Osteoblast (primary cell): Measurements from ENCODE around the gene GYPC. TPM values are rescaled to one million over a fixed set of nuclear protein-coding genes. Genes with fewer than 3 reads are reported as not detected.
"Not testable (repeated sequence)": the region's sequence is repeated elsewhere in the genome, so short reads cannot be mapped to it uniquely, and the experiment has no call there.

Experiments used
- DNase-seq: peaks from one replicate; pipeline ENCODE4 v3.0.0; 2011; ENCODE audit warnings: low spot score, mixed read lengths; ENCODE audit not compliant: insufficient read length; ENCODE audit errors: missing footprints
- H2AFZ ChIP-seq: 2 replicates; pipeline ENCODE4 v1.6.0; 2011; ENCODE audit warnings: mild to moderate bottlenecking, low read length
- H3K27ac ChIP-seq: 2 replicates; pipeline ENCODE4 v1.5.1; 2011; ENCODE audit warnings: mild to moderate bottlenecking, low read depth, low read length, moderate library complexity
- H3K27me3 ChIP-seq: 2 replicates; pipeline ENCODE4 v1.6.0; 2012; ENCODE audit warnings: mild to moderate bottlenecking, control low read depth, inconsistent platforms, low read length, moderate library complexity; ENCODE audit not compliant: insufficient read depth
- H3K36me3 ChIP-seq: 2 replicates; pipeline ENCODE4 v1.5.1; 2011; ENCODE audit warnings: mild to moderate bottlenecking, low read length, control low read depth, moderate library complexity; ENCODE audit not compliant: insufficient read depth
- H3K4me1 ChIP-seq: 2 replicates; pipeline ENCODE4 v1.5.1; 2011; ENCODE audit warnings: mild to moderate bottlenecking, low read length, control low read depth, moderate library complexity; ENCODE audit not compliant: insufficient read depth
- H3K4me2 ChIP-seq: 2 replicates; pipeline ENCODE4 v1.6.0; 2011; ENCODE audit warnings: mild to moderate bottlenecking, low read length; ENCODE audit not compliant: insufficient read depth
- H3K4me3 ChIP-seq: fragments of 200-600 bp; sonication (generic); 3 replicates; pipeline ENCODE4 v1.5.1; 2012; ENCODE audit warnings: mild to moderate bottlenecking, low read length, inconsistent platforms; ENCODE audit not compliant: insufficient read depth
- H3K79me2 ChIP-seq: 2 replicates; pipeline ENCODE4 v1.6.0; 2012; ENCODE audit warnings: mild to moderate bottlenecking, low read length, control low read depth, inconsistent platforms; ENCODE audit not compliant: insufficient read depth
- H3K9me3 ChIP-seq: 2 replicates; pipeline ENCODE4 v1.5.1; 2011; ENCODE audit warnings: low read depth, low read length, control low read depth
- H4K20me1 ChIP-seq: 2 replicates; pipeline ENCODE4 v1.6.0; 2012; ENCODE audit warnings: mild to moderate bottlenecking, low read length, control low read depth; ENCODE audit not compliant: insufficient read depth
- CTCF ChIP-seq: IDR thresholded peaks from 2 replicates; pipeline ENCODE4 v1.5.1; 2011; ENCODE audit warnings: mild to moderate bottlenecking, low read depth, low read length, moderate library complexity; ENCODE audit errors: extremely low read depth
- total RNA-seq: library from RNA; depleted of rRNA; stranded (reverse); fragments of >200 nt; gene quantifications from 2 replicates; pipeline ENCODE4 v1.2.3, GENCODE V29; 2012

GYPC gene
- total RNA-seq, 1 donor: 101 TPM

- H3K27ac ChIP-seq: no peak overlapping the region
- no peak overlapping the region for H3K4me3 ChIP-seq
- no peak overlapping the region for H2AFZ ChIP-seq
- H3K9me3 ChIP-seq: no peaks in the 10 kb centered on the region
- no peaks in the 10 kb centered on the region for H3K36me3 ChIP-seq
- no peak for DNase-seq
- H4K20me1 ChIP-seq: no peaks in the 10 kb centered on the region
- H3K4me2 ChIP-seq: no peak overlapping the region
- no peaks in the 10 kb centered on the region for H3K27me3 ChIP-seq
- H3K79me2 ChIP-seq: no peaks in the 10 kb centered on the region
- no peaks in the 10 kb centered on the region for H3K4me1 ChIP-seq
- TF ChIP-seq CTCF: no peak
These were observed 10.7 kb upstream of the GYPC start for GRCh38 chr2:126645211-126645618.

GRCh38 chr2:126646026-126646425 lies 9.9 kb upstream of the GYPC start:
- no peak overlapping the region for H3K27ac ChIP-seq
- no peak overlapping the region for H3K4me2 ChIP-seq
- H3K4me3 ChIP-seq: no peak overlapping the region
- DNase-seq: no peak
- no peaks in the 10 kb centered on the region for H3K27me3 ChIP-seq
- H2AFZ ChIP-seq: no peak overlapping the region
- H4K20me1 ChIP-seq: no peaks in the 10 kb centered on the region
- no peaks in the 10 kb centered on the region for H3K4me1 ChIP-seq
- no peaks in the 10 kb centered on the region for H3K9me3 ChIP-seq
- TF ChIP-seq CTCF: no peak
- H3K79me2 ChIP-seq: no peaks in the 10 kb centered on the region
- H3K36me3 ChIP-seq: no peaks in the 10 kb centered on the region

DNA sequence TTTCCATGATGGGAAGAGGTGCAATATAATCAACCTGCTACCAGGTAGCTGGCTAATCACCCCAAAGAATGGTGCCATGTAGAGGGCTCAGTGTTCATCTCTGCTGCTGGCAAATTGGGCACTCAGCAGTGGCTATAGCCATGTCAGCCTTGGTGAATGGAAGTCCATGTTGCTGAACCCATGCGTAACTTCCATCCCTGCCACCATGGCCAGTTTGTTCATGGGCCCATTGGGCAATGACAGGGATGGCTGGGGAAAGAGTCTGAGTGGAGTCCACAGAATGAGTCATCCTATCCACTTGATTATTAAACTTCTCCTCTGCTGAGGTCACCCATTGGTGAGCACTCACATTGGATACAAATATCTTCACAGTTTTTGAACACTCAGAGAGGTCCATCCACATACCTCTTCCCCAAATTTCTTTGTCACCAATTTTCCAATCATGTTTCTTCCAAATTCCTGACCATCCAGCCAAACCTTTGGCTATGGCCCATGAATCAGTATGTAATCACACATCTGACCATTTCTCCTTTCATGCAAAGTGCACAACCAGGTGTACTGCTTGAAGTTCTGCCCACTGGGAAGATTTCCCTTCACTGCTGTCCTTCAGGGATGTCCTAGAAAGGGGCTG lies 8.1 kb upstream of the GYPC start:
- H3K9me3 ChIP-seq, H4K20me1 ChIP-seq, H3K27ac ChIP-seq, H2AFZ ChIP-seq, H3K36me3 ChIP-seq, DNase-seq, H3K4me2 ChIP-seq, H3K27me3 ChIP-seq, H3K4me1 ChIP-seq, H3K4me3 ChIP-seq, H3K79me2 ChIP-seq: not testable (repeated sequence)

GRCh38 chr2:126648345-126648786 lies 7.6 kb upstream of the GYPC start:
- H3K27ac ChIP-seq, H3K36me3 ChIP-seq, H3K27me3 ChIP-seq, H3K4me3 ChIP-seq, H3K4me2 ChIP-seq, H3K4me1 ChIP-seq, H2AFZ ChIP-seq, H4K20me1 ChIP-seq, H3K79me2 ChIP-seq, H3K9me3 ChIP-seq, DNase-seq: not testable (repeated sequence)

- Histone ChIP-seq H3K79me2 (no peaks in the 10 kb centered on the region), H3K36me3 (no peaks in the 10 kb centered on the region), H4K20me1 (no peaks in the 10 kb centered on the region), H3K27ac (no peak overlapping the region), H2AFZ (no peak overlapping the region), H3K9me3 (no peaks in the 10 kb centered on the region), H3K27me3 (no peaks in the 10 kb centered on the region), H3K4me2 (no peak overlapping the region), H3K4me1 (no peaks in the 10 kb centered on the region), H3K4me3 (no peak overlapping the region)
- DNase-seq: no peak
- TF ChIP-seq CTCF: no peak
These were observed 6.9 kb upstream of the GYPC start for GRCh38 chr2:126649101-126649500.
